ENCODE measurements around the gene CLTA. TPM values are rescaled to one million over a fixed set of nuclear protein-coding genes. Genes with fewer than 3 reads are reported as not detected.

The CLTA gene
- total RNA-seq, 1 donor from 2014 or later: 104 TPM

GRCh38 chr9:36143245-36143641, 47.5 kb upstream of the CLTA start:
- DNase-seq: no peak
- no peaks in the 10 kb centered on the region for H3K27me3 Mint-ChIP-seq
- TF ChIP-seq, protein P1, sequence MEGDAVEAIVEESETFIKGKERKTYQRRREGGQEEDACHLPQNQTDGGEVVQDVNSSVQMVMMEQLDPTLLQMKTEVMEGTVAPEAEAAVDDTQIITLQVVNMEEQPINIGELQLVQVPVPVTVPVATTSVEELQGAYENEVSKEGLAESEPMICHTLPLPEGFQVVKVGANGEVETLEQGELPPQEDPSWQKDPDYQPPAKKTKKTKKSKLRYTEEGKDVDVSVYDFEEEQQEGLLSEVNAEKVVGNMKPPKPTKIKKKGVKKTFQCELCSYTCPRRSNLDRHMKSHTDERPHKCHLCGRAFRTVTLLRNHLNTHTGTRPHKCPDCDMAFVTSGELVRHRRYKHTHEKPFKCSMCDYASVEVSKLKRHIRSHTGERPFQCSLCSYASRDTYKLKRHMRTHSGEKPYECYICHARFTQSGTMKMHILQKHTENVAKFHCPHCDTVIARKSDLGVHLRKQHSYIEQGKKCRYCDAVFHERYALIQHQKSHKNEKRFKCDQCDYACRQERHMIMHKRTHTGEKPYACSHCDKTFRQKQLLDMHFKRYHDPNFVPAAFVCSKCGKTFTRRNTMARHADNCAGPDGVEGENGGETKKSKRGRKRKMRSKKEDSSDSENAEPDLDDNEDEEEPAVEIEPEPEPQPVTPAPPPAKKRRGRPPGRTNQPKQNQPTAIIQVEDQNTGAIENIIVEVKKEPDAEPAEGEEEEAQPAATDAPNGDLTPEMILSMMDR (IDR thresholded peaks at IDR 0.05): no peak
- ChIA-PET POLR2A (interaction anchor here (0.7 to 3.0 kb wide), 4 partner anchors 9 to 48 kb away, joined by 3 to 17 read pairs (median 6); partner anchors contain the start of gene CLTA), CTCF (interaction anchor here (1.9 to 3.6 kb wide), 2 partner anchors 23 to 47 kb away, joined by 8 to 19 read pairs; partner anchors contain the start of gene CLTA)
- intact Hi-C loops (cut with micrococcal nuclease): loop anchor here (5.0 kb wide), 1 partner anchor 344 kb away; no protein-coding TSS in a partner anchor
- no peak for ATAC-seq (ENCODE audit: low read depth)
- peaks cover 95% of the 10 kb centered on the region for H3K4me1 Mint-ChIP-seq
- peak overlapping the region; percentile 100 for H3K27ac Mint-ChIP-seq
- H3K4me3 Mint-ChIP-seq: peak overlapping the region; percentile 94
- peaks cover 20% of the 10 kb centered on the region for H3K36me3 Mint-ChIP-seq (ENCODE audit: low read depth)
- no peaks in the 10 kb centered on the region for H3K9me3 Mint-ChIP-seq

DNA sequence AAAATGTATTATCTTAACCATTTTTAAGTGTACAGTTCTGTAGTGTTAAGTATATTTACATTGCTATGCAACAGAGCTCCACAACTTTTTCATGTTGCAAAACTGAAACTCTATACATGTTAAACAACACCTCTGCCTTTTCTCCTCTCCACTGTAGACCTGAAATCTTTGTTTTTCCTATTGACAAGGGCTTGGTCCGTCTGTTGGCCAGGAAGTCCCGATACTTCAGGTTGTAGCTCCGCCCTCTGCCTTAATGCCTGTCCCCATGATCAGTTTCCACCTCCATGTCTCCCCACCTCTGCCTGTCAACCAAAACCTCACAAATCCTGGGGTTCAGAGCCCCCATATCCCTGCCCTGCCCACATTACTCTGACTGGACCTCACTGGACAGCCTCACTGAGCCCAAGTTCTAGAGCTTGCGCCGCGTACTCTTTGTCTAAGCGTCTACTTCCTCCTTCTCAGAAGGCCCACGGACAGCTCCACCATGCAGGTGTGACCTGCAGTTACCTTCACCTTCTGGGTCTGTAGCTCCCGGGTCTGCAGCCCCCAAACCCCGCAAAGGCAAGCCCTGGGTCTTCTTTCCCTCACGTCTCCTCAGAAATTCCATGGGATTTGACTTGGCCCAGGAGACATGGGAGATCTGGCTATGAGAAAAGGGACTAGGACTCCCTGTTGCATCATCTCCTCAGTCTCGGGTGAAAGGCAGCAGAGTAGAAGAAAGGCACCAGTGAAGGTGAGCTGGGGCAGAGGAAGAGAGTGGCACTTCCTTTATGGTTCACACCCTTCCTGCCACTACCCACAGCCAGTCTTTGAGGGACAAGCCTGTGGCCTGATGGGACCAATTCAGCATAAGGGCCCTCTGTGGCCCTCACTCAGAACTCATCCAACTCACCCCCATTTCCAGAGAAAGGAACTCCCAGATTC, 46.1 kb upstream of the CLTA start:
- DNase-seq: no peak

DNA sequence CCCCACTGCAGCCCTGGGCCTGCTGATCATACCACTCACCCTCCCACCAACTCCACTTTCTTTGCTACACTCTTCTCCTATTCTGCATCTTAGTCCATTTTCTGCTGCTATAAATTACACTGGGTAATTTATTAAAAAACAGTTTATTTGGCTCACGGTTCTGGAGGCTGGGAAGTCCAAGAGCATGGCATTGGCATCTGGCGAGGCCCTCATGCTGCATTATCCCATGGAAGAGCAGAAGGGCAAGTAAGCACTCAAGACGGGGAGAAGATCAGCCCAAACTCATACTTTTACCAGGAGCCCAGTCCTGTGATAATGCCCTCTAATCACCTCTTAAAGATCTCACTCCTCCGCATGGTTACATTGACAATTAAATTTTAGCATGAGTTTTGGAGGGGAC, 44.8 kb upstream of the CLTA start:
- ChIA-PET POLR2A (interaction anchor here (1.0 kb wide), 1 partner anchor 9 kb away, joined by 3 read pairs; the partner anchor contains the start of gene GLIPR2), CTCF (no interaction called here)
- DNase-seq: no peak
- Mint-ChIP-seq H3K27me3 (no peaks in the 10 kb centered on the region), H3K27ac (peak overlapping the region; percentile 100), H3K9me3 (no peaks in the 10 kb centered on the region), H3K36me3 (ENCODE audit: low read depth) (peaks cover 16% of the 10 kb centered on the region), H3K4me3 (no peak overlapping the region), H3K4me1 (peaks cover 80% of the 10 kb centered on the region)
- intact Hi-C loops (cut with micrococcal nuclease): no loop called here
- ATAC-seq (ENCODE audit: low read depth): no peak
- TF ChIP-seq, protein P1 (IDR thresholded peaks at IDR 0.05): no peak

More for the DNA sequence above, 46.1 kb upstream of the CLTA start:
- TF ChIP-seq, protein P1 (IDR thresholded peaks at IDR 0.05): no peak
- peaks cover 85% of the 10 kb centered on the region for H3K4me1 Mint-ChIP-seq
- peaks cover 15% of the 10 kb centered on the region for H3K36me3 Mint-ChIP-seq (ENCODE audit: low read depth)
- H3K27ac Mint-ChIP-seq: peak overlapping the region; percentile 100
- ATAC-seq (ENCODE audit: low read depth): peak; percentile 71
- POLR2A ChIA-PET: interaction anchor here (1.0 to 3.0 kb wide), 7 partner anchors 8 to 108 kb away, joined by 3 to 17 read pairs (median 8); partner anchors contain the start of genes CLTA, GLIPR2 and RECK
- H3K4me3 Mint-ChIP-seq: peak overlapping the region; percentile 94
- intact Hi-C loops (cut with micrococcal nuclease): loop anchor here (1.0 to 5.0 kb wide), 3 partner anchors 8 to 343 kb away; partner anchors contain the start of gene GLIPR2
- CTCF ChIA-PET: interaction anchor here (0.7 to 3.6 kb wide), 4 partner anchors 21 to 1118 kb away, joined by 3 to 19 read pairs (median 9); partner anchors contain the start of gene CLTA
- no peaks in the 10 kb centered on the region for H3K9me3 Mint-ChIP-seq
- no peaks in the 10 kb centered on the region for H3K27me3 Mint-ChIP-seq

DNA sequence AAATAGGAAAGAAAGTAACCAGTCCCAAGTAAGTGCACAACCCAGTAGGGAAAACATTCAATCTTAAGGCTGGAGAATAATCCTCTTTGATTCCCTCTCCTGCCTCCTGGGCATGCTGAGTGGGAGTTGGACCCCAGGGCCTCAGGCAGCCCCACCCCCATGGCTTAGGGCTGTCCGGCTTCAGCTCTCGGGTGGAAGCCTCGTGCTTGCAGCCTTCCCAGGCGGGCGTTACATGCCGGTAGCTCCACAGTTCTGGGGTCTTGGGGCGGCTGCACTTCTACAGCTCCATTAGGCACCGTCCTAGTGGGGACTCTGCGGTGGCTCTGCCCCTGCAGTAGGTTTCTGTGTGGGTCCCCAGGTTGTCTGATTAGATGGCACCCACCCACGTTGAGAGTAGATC, 44.1 kb upstream of the CLTA start:
- Mint-ChIP-seq H3K4me3 (no peak overlapping the region), H3K27ac (no peak overlapping the region), H3K27me3 (no peaks in the 10 kb centered on the region), H3K4me1 (peaks cover 81% of the 10 kb centered on the region), H3K9me3 (no peaks in the 10 kb centered on the region), H3K36me3 (ENCODE audit: low read depth) (peaks cover 16% of the 10 kb centered on the region)
- intact Hi-C loops (cut with micrococcal nuclease): no loop called here
- ATAC-seq (ENCODE audit: low read depth): no peak
- no peak for DNase-seq
- CTCF ChIA-PET: no interaction called here
- TF ChIP-seq, protein P1 (IDR thresholded peaks at IDR 0.05): no peak
- POLR2A ChIA-PET: interaction anchor here (1.0 kb wide), 1 partner anchor 10 kb away, joined by 3 read pairs; the partner anchor contains the start of gene GLIPR2
